Measurements from ENCODE around the gene WDR44. TPM values are rescaled to one million over a fixed set of nuclear protein-coding genes. Genes with fewer than 3 reads are reported as not detected.

WDR44 gene
- total and polyA plus RNA-seq, 2 of the 13 experiments (the other 11 are each of a cell fraction or from before 2014, with no cell fraction given) = 2.2 to 4.3 TPM

- TF ChIP-seq ZNF747 (CRISPR knock-in tag; IDR thresholded peaks at IDR 0.05; ENCODE audit: borderline replicate concordance) = no peak
- TF ChIP-seq ZMYM4 (CRISPR knock-in tag; IDR thresholded peaks at IDR 0.05) = peak; percentile 95
- TF ChIP-seq ZNF878 (CRISPR knock-in tag; IDR thresholded peaks at IDR 0.05) = no peak
- TF ChIP-seq KLF12 (CRISPR knock-in tag; IDR thresholded peaks at IDR 0.05; ENCODE audit: borderline replicate concordance) = no peak
- TF ChIP-seq KMT2B (CRISPR knock-in tag; IDR thresholded peaks at IDR 0.05) = peak; percentile 33; the same call in 1 of the 2 replicates
- TF ChIP-seq ZFYVE20 (CRISPR knock-in tag; IDR thresholded peaks at IDR 0.05; ENCODE audit: borderline replicate concordance, low read depth) = no peak
- TF ChIP-seq STAG1 (CRISPR knock-in tag; IDR thresholded peaks at IDR 0.05) = no peak
- TF ChIP-seq EED (CRISPR knock-in tag; IDR thresholded peaks at IDR 0.05) = no peak
- peak; percentile 76; the same call in 1 of the 2 replicates for TF ChIP-seq ARID4A (CRISPR knock-in tag; IDR thresholded peaks at IDR 0.05; ENCODE audit: borderline replicate concordance)
- no peak for TF ChIP-seq ADNP (CRISPR knock-in tag; IDR thresholded peaks at IDR 0.05)
- TF ChIP-seq GABPB1 (CRISPR knock-in tag; IDR thresholded peaks at IDR 0.05) = peak; percentile 86
- no peak for TF ChIP-seq ZNF619 (CRISPR knock-in tag; IDR thresholded peaks at IDR 0.05)
- no peak for TF ChIP-seq STAT6 (CRISPR knock-in tag; IDR thresholded peaks at IDR 0.05; ENCODE audit: borderline replicate concordance)
- no peak for TF ChIP-seq ZBTB39 (CRISPR knock-in tag; IDR thresholded peaks at IDR 0.05)
- peak; percentile 43; the same call in 1 of the 2 replicates for TF ChIP-seq HOXA5 (CRISPR knock-in tag; IDR thresholded peaks at IDR 0.05)
- no peak for TF ChIP-seq E2F2 (CRISPR knock-in tag; IDR thresholded peaks at IDR 0.05; ENCODE audit: borderline replicate concordance)
- TF ChIP-seq DRAP1 (CRISPR knock-in tag; IDR thresholded peaks at IDR 0.05) = peak; percentile 42; the same call in 1 of the 2 replicates
- no peak for TF ChIP-seq SAFB2 (CRISPR knock-in tag; IDR thresholded peaks at IDR 0.05; ENCODE audit: borderline replicate concordance, low read depth)
Observed at GRCh38 chrX:118345464-118346257, at the start of gene WDR44 (continued).

Data from HepG2 (cell line).